GM18907 (cell line): ENCODE measurements around the gene FUBP3.

Experiments used
- ATAC-seq: cut with Tn5 transposase; IDR thresholded peaks from one replicate; pipeline ENCODE4 v1.9.1; 2021; ENCODE audit warnings: mild to moderate bottlenecking, moderate library complexity; ENCODE audit not compliant: unreplicated experiment

Gene FUBP3

GRCh38 chr9:130606887-130607600 is 27.7 kb downstream of the FUBP3 start:
- no peak for ATAC-seq

GRCh38 chr9:130607640-130608420 is 28.5 kb downstream of the FUBP3 start:
- ATAC-seq = no peak

GRCh38 chr9:130608554-130609134 is 29.3 kb downstream of the FUBP3 start:
- ATAC-seq = no peak

- ATAC-seq = no peak
Observed at GRCh38 chr9:130609163-130609562, 29.8 kb downstream of the FUBP3 start.

- no peak for ATAC-seq
Observed at GRCh38 chr9:130610862-130611707, 31.7 kb downstream of the FUBP3 start.

GRCh38 chr9:130616451-130616850 is 37.1 kb downstream of the FUBP3 start:
- ATAC-seq = no peak

- ATAC-seq = no peak
Observed at GRCh38 chr9:130623466-130623865, 44.1 kb downstream of the FUBP3 start.

- ATAC-seq = no peak
Observed at GRCh38 chr9:130624154-130624553, 44.8 kb downstream of the FUBP3 start.

- no peak for ATAC-seq
Observed at GRCh38 chr9:130626249-130626996, 47.0 kb downstream of the FUBP3 start.

- ATAC-seq = no peak
Observed at GRCh38 chr9:130627051-130627450, 47.7 kb downstream of the FUBP3 start.

- ATAC-seq = no peak
Observed at GRCh38 chr9:130627896-130628792, 48.8 kb downstream of the FUBP3 start.

- no peak for ATAC-seq
Observed at GRCh38 chr9:130629443-130630070, 50.2 kb downstream of the FUBP3 start.

- no peak for ATAC-seq
Observed at GRCh38 chr9:130630071-130630450, 50.7 kb downstream of the FUBP3 start.

GRCh38 chr9:130630506-130631330 is 51.3 kb downstream of the FUBP3 start:
- ATAC-seq = no peak

GRCh38 chr9:130631331-130632080 is 52.1 kb downstream of the FUBP3 start:
- ATAC-seq = no peak

- ATAC-seq = no peak
Observed at GRCh38 chr9:130632081-130632710, 52.8 kb downstream of the FUBP3 start.

- ATAC-seq = no peak
Observed at GRCh38 chr9:130632841-130633240, 53.5 kb downstream of the FUBP3 start.
